Hepatocyte (in vitro differentiated cells): ENCODE results near the gene OR52A5. TPM values are rescaled to one million over a fixed set of nuclear protein-coding genes. Genes with fewer than 3 reads are reported as not detected.

Experiments used
- DNase-seq: peaks from one replicate; pipeline ENCODE4 v3.0.0-alpha.2; 2016; ENCODE audit warnings: low spot score
- H2AFZ ChIP-seq: fragments of 200-600 bp; sonication (generic); 2 replicates; pipeline ENCODE4 v1.6.0; 2016; ENCODE audit warnings: antibody characterized with exemption, mild to moderate bottlenecking
- H3K27ac ChIP-seq: fragments of 200-600 bp; sonication (generic); 2 replicates; pipeline ENCODE4 v1.5.1; 2016; ENCODE audit warnings: mild to moderate bottlenecking
- H3K27me3 ChIP-seq: fragments of 200-600 bp; sonication (generic); 2 replicates; pipeline ENCODE4 v1.6.1; 2016
- H3K36me3 ChIP-seq: fragments of 200-600 bp; sonication (generic); replicated peaks from 2 replicates; pipeline ENCODE4 v1.5.1; 2016; ENCODE audit warnings: low read depth; ENCODE audit not compliant: insufficient read depth
- H3K4me1 ChIP-seq: fragments of 200-600 bp; sonication (generic); 2 replicates; pipeline ENCODE4 v1.5.1; 2016; ENCODE audit warnings: mild to moderate bottlenecking, moderate library complexity; ENCODE audit not compliant: insufficient read depth
- H3K4me2 ChIP-seq: fragments of 200-600 bp; sonication (generic); 2 replicates; pipeline ENCODE4 v1.6.0; 2016
- H3K4me3 ChIP-seq: fragments of 200-600 bp; sonication (generic); 2 replicates; pipeline ENCODE4 v1.5.1; 2016; ENCODE audit warnings: mild to moderate bottlenecking
- H3K79me2 ChIP-seq: fragments of 200-600 bp; sonication (generic); 2 replicates; pipeline ENCODE4 v1.6.0; 2017; ENCODE audit warnings: mild to moderate bottlenecking
- H3K9me2 ChIP-seq: fragments of 200-600 bp; sonication (generic); replicated peaks from 2 replicates; pipeline ENCODE4 v1.6.0; 2017; ENCODE audit warnings: mild to moderate bottlenecking; ENCODE audit not compliant: insufficient read depth
- H3K9me3 ChIP-seq: fragments of 200-600 bp; sonication (generic); 2 replicates; pipeline ENCODE4 v1.5.1; 2016; ENCODE audit warnings: low read depth, mild to moderate bottlenecking
- H4K20me1 ChIP-seq: fragments of 200-600 bp; sonication (generic); 2 replicates; pipeline ENCODE4 v1.6.0; 2016; ENCODE audit warnings: mild to moderate bottlenecking; ENCODE audit not compliant: insufficient read depth, poor library complexity, severe bottlenecking
- CTCF ChIP-seq: fragments of 200-600 bp; sonication (generic); IDR thresholded peaks from 2 replicates; pipeline ENCODE4 v1.5.1; 2016; ENCODE audit warnings: antibody characterized with exemption, mild to moderate bottlenecking; ENCODE audit not compliant: poor library complexity
- EZH2 ChIP-seq: fragments of 200-600 bp; sonication (generic); IDR thresholded peaks from 2 replicates; pipeline ENCODE4 v1.6.1; 2016; ENCODE audit warnings: antibody characterized with exemption, mild to moderate bottlenecking, borderline replicate concordance
- EZH2phosphoT487 ChIP-seq: fragments of 200-600 bp; sonication (generic); IDR thresholded peaks from one replicate; pipeline ENCODE4 v1.6.1; 2018; ENCODE audit warnings: antibody characterized with exemption, mild to moderate bottlenecking, low read depth, moderate library complexity; ENCODE audit not compliant: unreplicated experiment, severe bottlenecking
- WGBS: methylation state at CpG from one replicate; pipeline ENCODE4 v1.1.6; 2016; ENCODE audit warnings: low lambda C conversion rate; ENCODE audit errors: missing lambda C conversion rate; 5-methylcytosine and 5-hydroxymethylcytosine counted together
- polyA plus RNA-seq: library from polyadenylated mRNA; unstranded; fragments of >200 nt; fragmentation: Nextera tagmentation; extraction: Ambion mirVana; gene quantifications from 2 replicates; pipeline ENCODE4 v1.2.1, GENCODE V29; 2016
- total RNA-seq: library from RNA; depleted of rRNA; stranded (reverse); fragments of >200 nt; gene quantifications from 2 replicates; pipeline ENCODE4 v1.2.3, GENCODE V29; 2014

OR52A5 gene
- total and polyA plus RNA-seq, 2 experiments from 2014 or later, result not detected

- no peak for TF ChIP-seq EZH2phosphoT487
- no peak for TF ChIP-seq EZH2
- no peak for TF ChIP-seq CTCF
- Histone ChIP-seq H3K27ac (no peak overlapping the region), H3K79me2 (no peaks in the 10 kb centered on the region), H3K9me2 (no peaks in the 10 kb centered on the region), H3K9me3 (no peaks in the 10 kb centered on the region), H3K4me2 (no peak overlapping the region), H2AFZ (no peak overlapping the region), H3K36me3 (no peaks in the 10 kb centered on the region), H3K4me3 (no peak overlapping the region), H4K20me1 (no peaks in the 10 kb centered on the region), H3K27me3 (no peaks in the 10 kb centered on the region), H3K4me1 (no peaks in the 10 kb centered on the region)
- DNase-seq, result no peak
These were observed 35.1 kb downstream of the OR52A5 start for GRCh38 chr11:5103066-5103465.

GRCh38 chr11:5102246-5102645 lies 35.9 kb downstream of the OR52A5 start:
- WGBS, result 34% methylated on average over 2 of the region's 2 CpGs
- H3K79me2 ChIP-seq, result no peaks in the 10 kb centered on the region
- TF ChIP-seq EZH2phosphoT487 (no peak), EZH2 (no peak), CTCF (no peak)
- H4K20me1 ChIP-seq, result no peaks in the 10 kb centered on the region
- H3K27ac ChIP-seq, result no peak overlapping the region
- no peaks in the 10 kb centered on the region for H3K36me3 ChIP-seq
- H3K4me2 ChIP-seq, result no peak overlapping the region
- no peak overlapping the region for H2AFZ ChIP-seq
- no peaks in the 10 kb centered on the region for H3K9me3 ChIP-seq
- no peaks in the 10 kb centered on the region for H3K9me2 ChIP-seq
- no peaks in the 10 kb centered on the region for H3K4me1 ChIP-seq
- no peak overlapping the region for H3K4me3 ChIP-seq
- DNase-seq, result no peak
- no peaks in the 10 kb centered on the region for H3K27me3 ChIP-seq

GRCh38 chr11:5096011-5096410 lies 42.1 kb downstream of the OR52A5 start:
- H2AFZ ChIP-seq, result no peak overlapping the region

More at GRCh38 chr11:5096011-5096410, 42.1 kb downstream of the OR52A5 start:
- Histone ChIP-seq H3K27ac (no peak overlapping the region), H3K4me3 (no peak overlapping the region), H3K79me2 (no peaks in the 10 kb centered on the region), H4K20me1 (no peaks in the 10 kb centered on the region), H3K27me3 (no peaks in the 10 kb centered on the region), H3K9me2 (no peaks in the 10 kb centered on the region), H3K36me3 (no peaks in the 10 kb centered on the region), H3K9me3 (no peaks in the 10 kb centered on the region), H3K4me1 (no peaks in the 10 kb centered on the region), H3K4me2 (no peak overlapping the region)
- WGBS, result 76% methylated on average over 2 of the region's 2 CpGs
- DNase-seq, result no peak
- TF ChIP-seq CTCF (no peak), EZH2 (no peak), EZH2phosphoT487 (no peak)
